ENCODE measurements around the gene RXRA.

GRCh38 chr9:134412298-134412711 lies 86.0 kb downstream of the RXRA start:
- TF ChIP-seq CTCF (IDR thresholded peaks at IDR 0.05) = no peak
- no peak for TF ChIP-seq ZFX (IDR thresholded peaks at IDR 0.05; ENCODE audit: borderline replicate concordance)

Data from 22Rv1 (cell line).